ENCODE results near the gene UNC13C. TPM values are rescaled to one million over a fixed set of nuclear protein-coding genes. Genes with fewer than 3 reads are reported as not detected.

UNC13C gene
- polyA plus RNA-seq, 1 donor from 2014 or later = 4.0 TPM

DNA sequence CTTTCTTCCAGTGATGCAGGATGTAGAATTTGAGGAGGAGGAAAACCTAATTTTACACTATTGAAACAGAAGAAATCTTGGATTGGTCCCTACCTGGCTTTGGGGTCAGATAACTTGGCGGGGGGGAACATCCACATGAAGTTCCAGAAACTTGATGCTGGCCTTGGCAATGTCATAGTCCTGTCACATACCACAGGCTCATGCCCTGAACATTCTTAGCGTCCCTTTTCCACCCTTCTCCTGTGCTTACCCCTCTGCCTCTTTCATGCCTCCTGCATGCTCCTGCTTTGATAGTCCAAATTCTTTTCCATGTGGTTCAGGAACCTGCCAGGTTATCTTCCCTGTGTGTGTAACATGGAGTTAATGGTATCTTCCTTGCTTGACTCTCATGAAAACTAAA, 110.6 kb downstream of the UNC13C start:
- Histone ChIP-seq H3K9me3 (ENCODE audit: low read length) (no peaks in the 10 kb centered on the region), H4K20me1 (ENCODE audit: insufficient read depth) (no peaks in the 10 kb centered on the region), H3K9ac (ENCODE audit: low read length) (no peak overlapping the region), H3F3A (ENCODE audit: insufficient read depth, low read length, poor library complexity, severe bottlenecking) (no peaks in the 10 kb centered on the region), H3K4me2 (ENCODE audit: low read length) (no peak overlapping the region), H3K36me3 (ENCODE audit: insufficient read depth, low read length) (no peaks in the 10 kb centered on the region), H3K4me3 (ENCODE audit: low read length) (no peak overlapping the region), H3K27me3 (ENCODE audit: insufficient read depth, low read depth, low read length) (no peaks in the 10 kb centered on the region), H3K9me2 (ENCODE audit: insufficient read depth, low read length) (no peaks in the 10 kb centered on the region), H3K27ac (ENCODE audit: low read length) (no peak overlapping the region), H3K79me2 (replicated peaks; ENCODE audit: insufficient read depth, low read length) (no peaks in the 10 kb centered on the region), H2AFZ (ENCODE audit: low read depth, low read length) (no peak overlapping the region)
- TF ChIP-seq, protein P1, sequence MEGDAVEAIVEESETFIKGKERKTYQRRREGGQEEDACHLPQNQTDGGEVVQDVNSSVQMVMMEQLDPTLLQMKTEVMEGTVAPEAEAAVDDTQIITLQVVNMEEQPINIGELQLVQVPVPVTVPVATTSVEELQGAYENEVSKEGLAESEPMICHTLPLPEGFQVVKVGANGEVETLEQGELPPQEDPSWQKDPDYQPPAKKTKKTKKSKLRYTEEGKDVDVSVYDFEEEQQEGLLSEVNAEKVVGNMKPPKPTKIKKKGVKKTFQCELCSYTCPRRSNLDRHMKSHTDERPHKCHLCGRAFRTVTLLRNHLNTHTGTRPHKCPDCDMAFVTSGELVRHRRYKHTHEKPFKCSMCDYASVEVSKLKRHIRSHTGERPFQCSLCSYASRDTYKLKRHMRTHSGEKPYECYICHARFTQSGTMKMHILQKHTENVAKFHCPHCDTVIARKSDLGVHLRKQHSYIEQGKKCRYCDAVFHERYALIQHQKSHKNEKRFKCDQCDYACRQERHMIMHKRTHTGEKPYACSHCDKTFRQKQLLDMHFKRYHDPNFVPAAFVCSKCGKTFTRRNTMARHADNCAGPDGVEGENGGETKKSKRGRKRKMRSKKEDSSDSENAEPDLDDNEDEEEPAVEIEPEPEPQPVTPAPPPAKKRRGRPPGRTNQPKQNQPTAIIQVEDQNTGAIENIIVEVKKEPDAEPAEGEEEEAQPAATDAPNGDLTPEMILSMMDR (IDR thresholded peaks at IDR 0.05; ENCODE audit: poor library complexity, severe bottlenecking) = no peak
- TF ChIP-seq RAD21 (conservative IDR thresholded peaks at IDR 0.05) (no peak), TAF1 (IDR thresholded peaks at IDR 0.05; ENCODE audit: low read depth) (no peak), SMC3 (conservative IDR thresholded peaks at IDR 0.05; ENCODE audit: poor library complexity) (no peak), EZH2 (IDR thresholded peaks at IDR 0.05; ENCODE audit: borderline replicate concordance, insufficient read depth, low read length, poor library complexity, severe bottlenecking) (no peak), MXI1 (conservative IDR thresholded peaks at IDR 0.05; ENCODE audit: poor library complexity, severe bottlenecking) (no peak), EP300 (conservative IDR thresholded peaks at IDR 0.05; ENCODE audit: poor library complexity, severe bottlenecking) (no peak), POLR2AphosphoS5 (IDR thresholded peaks at IDR 0.05) (no peak)
- TF ChIP-seq, protein P2, sequence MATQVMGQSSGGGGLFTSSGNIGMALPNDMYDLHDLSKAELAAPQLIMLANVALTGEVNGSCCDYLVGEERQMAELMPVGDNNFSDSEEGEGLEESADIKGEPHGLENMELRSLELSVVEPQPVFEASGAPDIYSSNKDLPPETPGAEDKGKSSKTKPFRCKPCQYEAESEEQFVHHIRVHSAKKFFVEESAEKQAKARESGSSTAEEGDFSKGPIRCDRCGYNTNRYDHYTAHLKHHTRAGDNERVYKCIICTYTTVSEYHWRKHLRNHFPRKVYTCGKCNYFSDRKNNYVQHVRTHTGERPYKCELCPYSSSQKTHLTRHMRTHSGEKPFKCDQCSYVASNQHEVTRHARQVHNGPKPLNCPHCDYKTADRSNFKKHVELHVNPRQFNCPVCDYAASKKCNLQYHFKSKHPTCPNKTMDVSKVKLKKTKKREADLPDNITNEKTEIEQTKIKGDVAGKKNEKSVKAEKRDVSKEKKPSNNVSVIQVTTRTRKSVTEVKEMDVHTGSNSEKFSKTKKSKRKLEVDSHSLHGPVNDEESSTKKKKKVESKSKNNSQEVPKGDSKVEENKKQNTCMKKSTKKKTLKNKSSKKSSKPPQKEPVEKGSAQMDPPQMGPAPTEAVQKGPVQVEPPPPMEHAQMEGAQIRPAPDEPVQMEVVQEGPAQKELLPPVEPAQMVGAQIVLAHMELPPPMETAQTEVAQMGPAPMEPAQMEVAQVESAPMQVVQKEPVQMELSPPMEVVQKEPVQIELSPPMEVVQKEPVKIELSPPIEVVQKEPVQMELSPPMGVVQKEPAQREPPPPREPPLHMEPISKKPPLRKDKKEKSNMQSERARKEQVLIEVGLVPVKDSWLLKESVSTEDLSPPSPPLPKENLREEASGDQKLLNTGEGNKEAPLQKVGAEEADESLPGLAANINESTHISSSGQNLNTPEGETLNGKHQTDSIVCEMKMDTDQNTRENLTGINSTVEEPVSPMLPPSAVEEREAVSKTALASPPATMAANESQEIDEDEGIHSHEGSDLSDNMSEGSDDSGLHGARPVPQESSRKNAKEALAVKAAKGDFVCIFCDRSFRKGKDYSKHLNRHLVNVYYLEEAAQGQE (IDR thresholded peaks at IDR 0.05; ENCODE audit: borderline replicate concordance) = no peak

DNA sequence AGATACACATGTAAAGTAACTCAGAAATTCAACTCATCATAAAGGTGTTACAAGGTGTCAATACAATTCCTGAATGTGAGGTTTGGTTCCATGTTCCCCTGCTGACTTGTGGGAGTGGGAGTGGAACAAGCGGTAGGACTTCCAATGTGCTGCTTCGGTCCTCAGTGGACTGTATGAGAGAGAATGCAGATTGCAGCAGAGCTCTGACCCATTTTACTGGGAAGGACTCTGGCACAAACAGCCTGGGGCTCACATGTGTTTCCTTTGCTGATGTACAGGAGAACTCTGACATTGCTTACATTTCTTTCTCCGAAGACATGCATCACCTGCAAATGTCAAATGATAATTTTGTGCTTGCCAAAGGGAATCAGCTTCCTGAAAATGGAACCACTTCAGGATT, 111.5 kb downstream of the UNC13C start:
- Histone ChIP-seq H4K20me1 (ENCODE audit: insufficient read depth) (no peaks in the 10 kb centered on the region), H3K9me3 (ENCODE audit: low read length) (no peaks in the 10 kb centered on the region), H3K9ac (ENCODE audit: low read length) (no peak overlapping the region), H3K79me2 (replicated peaks; ENCODE audit: insufficient read depth, low read length) (no peaks in the 10 kb centered on the region), H3F3A (ENCODE audit: insufficient read depth, low read length, poor library complexity, severe bottlenecking) (no peaks in the 10 kb centered on the region), H3K4me2 (ENCODE audit: low read length) (no peak overlapping the region), H3K27me3 (ENCODE audit: insufficient read depth, low read depth, low read length) (no peaks in the 10 kb centered on the region), H3K27ac (ENCODE audit: low read length) (no peak overlapping the region), H2AFZ (ENCODE audit: low read depth, low read length) (no peak overlapping the region), H3K4me3 (ENCODE audit: low read length) (no peak overlapping the region), H3K36me3 (ENCODE audit: insufficient read depth, low read length) (no peaks in the 10 kb centered on the region), H3K9me2 (ENCODE audit: insufficient read depth, low read length) (no peaks in the 10 kb centered on the region)
- TF ChIP-seq RAD21 (conservative IDR thresholded peaks at IDR 0.05) (no peak), EZH2 (IDR thresholded peaks at IDR 0.05; ENCODE audit: borderline replicate concordance, insufficient read depth, low read length, poor library complexity, severe bottlenecking) (no peak), POLR2AphosphoS5 (IDR thresholded peaks at IDR 0.05) (no peak), EP300 (conservative IDR thresholded peaks at IDR 0.05; ENCODE audit: poor library complexity, severe bottlenecking) (no peak), TAF1 (IDR thresholded peaks at IDR 0.05; ENCODE audit: low read depth) (no peak), MXI1 (conservative IDR thresholded peaks at IDR 0.05; ENCODE audit: poor library complexity, severe bottlenecking) (no peak), SMC3 (conservative IDR thresholded peaks at IDR 0.05; ENCODE audit: poor library complexity) (no peak)
- TF ChIP-seq, protein P1 (IDR thresholded peaks at IDR 0.05; ENCODE audit: poor library complexity, severe bottlenecking) = no peak
- TF ChIP-seq, protein P2 (IDR thresholded peaks at IDR 0.05; ENCODE audit: borderline replicate concordance) = no peak

Data from neural cell (in vitro differentiated cells).